H9 (cell line): Measurements from ENCODE around the gene ZRANB3. TPM values are rescaled to one million over a fixed set of nuclear protein-coding genes. Genes with fewer than 3 reads are reported as not detected.

ENCODE experiments used
- DNase-seq: peaks from one replicate; pipeline ENCODE4 v3.0.0-alpha.2; 2017
- H2AFZ ChIP-seq: one replicate; pipeline ENCODE4 v1.6.1; 2013; ENCODE audit warnings: mild to moderate bottlenecking, low read length, control low read depth, moderate library complexity
- H2AK5ac ChIP-seq: 2 replicates; pipeline ENCODE4 v1.6.1; 2013; ENCODE audit warnings: low read length, control low read depth, mixed read lengths; ENCODE audit not compliant: insufficient read length
- H2BK120ac ChIP-seq: one replicate; pipeline ENCODE4 v1.6.1; 2013; ENCODE audit warnings: low read depth, mild to moderate bottlenecking, low read length, control low read depth, inconsistent platforms; ENCODE audit not compliant: poor library complexity, severe bottlenecking
- H2BK12ac ChIP-seq: 2 replicates; pipeline ENCODE4 v1.6.1; 2013; ENCODE audit warnings: low read length, control low read depth, mixed read lengths, low read depth; ENCODE audit not compliant: insufficient read length
- H2BK15ac ChIP-seq: 2 replicates; pipeline ENCODE4 v1.6.1; 2013; ENCODE audit warnings: low read depth, low read length, control low read depth
- H2BK20ac ChIP-seq: one replicate; pipeline ENCODE4 v1.6.1; 2013; ENCODE audit warnings: low read depth, mild to moderate bottlenecking, low read length, control low read depth, inconsistent platforms; ENCODE audit not compliant: poor library complexity, severe bottlenecking
- H2BK5ac ChIP-seq: 2 replicates; pipeline ENCODE4 v1.6.1; 2013; ENCODE audit warnings: low read length, control low read depth, mixed read lengths; ENCODE audit not compliant: insufficient read length
- H3K14ac ChIP-seq: 2 replicates; pipeline ENCODE4 v1.6.1; 2013; ENCODE audit warnings: low read length, control low read depth; ENCODE audit not compliant: insufficient read depth
- H3K18ac ChIP-seq: 2 replicates; pipeline ENCODE4 v1.6.1; 2013; ENCODE audit warnings: low read depth, mild to moderate bottlenecking, mixed read lengths, low read length, control low read depth; ENCODE audit not compliant: insufficient read length
- H3K23ac ChIP-seq: 2 replicates; pipeline ENCODE4 v1.6.1; 2013; ENCODE audit warnings: low read length, control low read depth, mixed read lengths, low read depth; ENCODE audit not compliant: insufficient read length
- H3K23me2 ChIP-seq: 2 replicates; pipeline ENCODE4 v1.6.1; 2013; ENCODE audit warnings: low read depth, mild to moderate bottlenecking, mixed read lengths, low read length, control low read depth; ENCODE audit not compliant: insufficient read length, poor library complexity, severe bottlenecking
- H3K27ac ChIP-seq: 2 replicates; pipeline ENCODE4 v1.5.1; 2013; ENCODE audit warnings: low read length, control low read depth, mixed read lengths, low read depth; ENCODE audit not compliant: insufficient read length
- H3K27me3 ChIP-seq: 2 replicates; pipeline ENCODE4 v1.6.1; 2013; ENCODE audit warnings: low read length, control low read depth, inconsistent platforms; ENCODE audit not compliant: insufficient read depth
- H3K4ac ChIP-seq: 2 replicates; pipeline ENCODE4 v1.6.1; 2013; ENCODE audit warnings: low read depth, mild to moderate bottlenecking, control low read depth, inconsistent platforms, low read length, moderate library complexity
- H3K4me1 ChIP-seq: 2 replicates; pipeline ENCODE4 v1.6.1; 2013; ENCODE audit warnings: low read length, control low read depth, inconsistent platforms; ENCODE audit not compliant: insufficient read depth
- H3K4me2 ChIP-seq: 2 replicates; pipeline ENCODE4 v1.6.1; 2013; ENCODE audit warnings: low read length, control low read depth, mixed read lengths; ENCODE audit not compliant: insufficient read length, insufficient read depth
- H3K56ac ChIP-seq: 2 replicates; pipeline ENCODE4 v1.6.1; 2013; ENCODE audit warnings: low read depth, mild to moderate bottlenecking, mixed read lengths, low read length, control low read depth; ENCODE audit not compliant: insufficient read length
- H3K79me1 ChIP-seq: 2 replicates; pipeline ENCODE4 v1.6.1; 2013; ENCODE audit warnings: low read depth, mild to moderate bottlenecking, moderate library complexity, low read length, control low read depth, inconsistent platforms; ENCODE audit not compliant: insufficient read depth, poor library complexity, severe bottlenecking
- H3K79me2 ChIP-seq: 2 replicates; pipeline ENCODE4 v1.6.1; 2013; ENCODE audit warnings: low read length, control low read depth, inconsistent platforms; ENCODE audit not compliant: insufficient read depth
- H3K9ac ChIP-seq: 2 replicates; pipeline ENCODE4 v1.6.1; 2013; ENCODE audit warnings: low read length, control low read depth, mixed read lengths; ENCODE audit not compliant: insufficient read length; ENCODE audit errors: extremely low read depth
- H3K9me3 ChIP-seq: one replicate; pipeline ENCODE4 v1.6.1; 2013; ENCODE audit warnings: low read depth, low read length, inconsistent platforms; ENCODE audit not compliant: control insufficient read depth
- H3T11ph ChIP-seq: one replicate; pipeline ENCODE4 v1.6.1; 2013; ENCODE audit warnings: mild to moderate bottlenecking, low read length, control low read depth, inconsistent platforms
- H4K20me1 ChIP-seq: one replicate; pipeline ENCODE4 v1.6.1; 2013; ENCODE audit not compliant: control insufficient read depth, insufficient read length, insufficient read depth
- H4K5ac ChIP-seq: 2 replicates; pipeline ENCODE4 v1.6.1; 2013; ENCODE audit warnings: low read depth, mild to moderate bottlenecking, mixed read lengths, low read length, control low read depth; ENCODE audit not compliant: insufficient read length
- H4K8ac ChIP-seq: replicated peaks from 2 replicates; pipeline ENCODE4 v1.6.1; 2013; ENCODE audit warnings: low read length, control low read depth, mixed read lengths, low read depth; ENCODE audit not compliant: insufficient read length
- H4K91ac ChIP-seq: 2 replicates; pipeline ENCODE4 v1.6.1; 2013; ENCODE audit warnings: low read depth, mild to moderate bottlenecking, moderate library complexity, mixed read lengths, low read length, control low read depth; ENCODE audit not compliant: insufficient read length
- H3K27ac Mint-ChIP-seq, 3 experiments: 2 replicates in 2 of 3; 3 replicates in 1 of 3; pipeline ENCODE4 v1.8.0; 2020 to 2021; ENCODE audit warnings: mixed read lengths in 3 of 3, mild to moderate bottlenecking in 1 of 3, moderate library complexity in 1 of 3
- H3K27me3 Mint-ChIP-seq: 2 replicates; pipeline ENCODE4 v1.8.0; 2021; ENCODE audit warnings: low read depth, mild to moderate bottlenecking, moderate library complexity, mixed read lengths
- H3K36me3 Mint-ChIP-seq, 3 experiments: 2 replicates in 2 of 3; 3 replicates in 1 of 3; pipeline ENCODE4 v1.8.0; 2020 to 2021; ENCODE audit warnings: low read depth in 3 of 3, mixed read lengths in 3 of 3; ENCODE audit not compliant: insufficient read depth in 1 of 3
- H3K4me1 Mint-ChIP-seq, 2 experiments: 2 replicates each; pipeline ENCODE4 v1.8.0; 2020; ENCODE audit warnings: mixed read lengths in 2 of 2
- H3K4me3 Mint-ChIP-seq, 2 experiments: 2 replicates in 1 of 2; 3 replicates in 1 of 2; pipeline ENCODE4 v1.8.0; 2020 to 2021; ENCODE audit warnings: mild to moderate bottlenecking in 2 of 2, mixed read lengths in 2 of 2, moderate library complexity in 1 of 2
- H3K9me3 Mint-ChIP-seq, 2 experiments: 2 replicates in 1 of 2; 3 replicates in 1 of 2; pipeline ENCODE4 v1.8.0; 2020; ENCODE audit warnings: mild to moderate bottlenecking in 2 of 2, mixed read lengths in 2 of 2, moderate library complexity in 1 of 2
- WGBS: extraction: QIAGEN DNeasy Blood & Tissue Kit; methylation state at CpG from one replicate; pipeline ENCODE4 v1.1.7; 2013; ENCODE audit warnings: missing lambda C conversion rate, low lambda C conversion rate, mixed read lengths; ENCODE audit not compliant: insufficient read length; ENCODE audit errors: extremely low coverage; 5-methylcytosine and 5-hydroxymethylcytosine counted together
- total RNA-seq: library from RNA; stranded (reverse); gene quantifications from 2 replicates; pipeline ENCODE4 v1.2.1, GENCODE V29; 2021
- TF ChIP-seq, protein P1 (sequence below): fragments of 200-600 bp; sonication (generic); conservative IDR thresholded peaks from 3 replicates; pipeline ENCODE4 v1.8.0; 2021; ENCODE audit warnings: antibody characterized with exemption, mild to moderate bottlenecking

ZRANB3 gene
- total RNA-seq, 1 experiment from 2014 or later: 16.7 TPM

DNA sequence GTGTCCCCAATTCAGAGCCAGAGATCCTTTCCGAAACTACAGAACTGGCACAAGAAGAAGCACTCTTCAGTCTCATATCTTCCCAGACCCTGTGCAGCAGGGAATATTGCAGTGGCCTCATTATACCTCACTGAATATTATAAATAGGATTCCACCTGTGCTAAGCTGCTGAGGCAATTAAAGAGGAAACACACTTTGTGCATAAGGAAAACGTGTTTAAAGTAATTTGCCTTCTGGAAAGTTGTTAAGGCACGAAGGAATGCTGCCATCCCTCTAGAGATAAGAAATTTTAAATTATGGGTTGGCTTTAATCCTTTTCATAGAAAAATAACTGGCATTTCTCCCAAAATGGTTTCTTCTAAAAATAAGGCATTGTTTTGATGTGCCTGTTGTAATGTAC lies 245.6 kb downstream of the ZRANB3 start:
- WGBS: no CpG with 5 or more reads among the region's 3 CpGs

More for the DNA sequence above, 245.6 kb downstream of the ZRANB3 start:
- Mint-ChIP-seq H3K36me3 (peaks cover 4 to 13% (median 6%) of the 10 kb centered on the region in 3 experiments; a peak in 4 of 7 replicates), H3K9me3 (peaks cover 8 to 23% of the 10 kb centered on the region in 2 experiments; a peak in 3 of 5 replicates), H3K4me3 (no peak overlapping the region), H3K27ac (no peak overlapping the region), H3K27me3 (no peaks in the 10 kb centered on the region), H3K4me1 (no peaks in the 10 kb centered on the region; a peak in 1 of 4 replicates)
- Histone ChIP-seq H3K23me2 (no peaks in the 10 kb centered on the region), H4K91ac (no peak overlapping the region), H2BK12ac (no peak overlapping the region), H3K4me2 (no peak overlapping the region), H2BK15ac (no peak overlapping the region), H3K4ac (no peak overlapping the region), H4K20me1 (no peaks in the 10 kb centered on the region), H3K9me3 (no peaks in the 10 kb centered on the region), H3K79me1 (no peaks in the 10 kb centered on the region), H2BK5ac (no peak overlapping the region), H3K18ac (no peak overlapping the region), H3T11ph (no peak overlapping the region), H2BK120ac (no peak overlapping the region), H3K9ac (no peak overlapping the region), H3K27me3 (no peaks in the 10 kb centered on the region), H3K14ac (no peak overlapping the region), H3K4me1 (no peaks in the 10 kb centered on the region), H3K23ac (no peak overlapping the region), H4K8ac (no peak overlapping the region), H4K5ac (no peak overlapping the region), H3K27ac (no peak overlapping the region), H2AK5ac (no peak overlapping the region), H2AFZ (no peak overlapping the region), H2BK20ac (no peak overlapping the region), H3K79me2 (no peaks in the 10 kb centered on the region), H3K56ac (no peak overlapping the region)
- DNase-seq: no peak
- TF ChIP-seq, protein P1, sequence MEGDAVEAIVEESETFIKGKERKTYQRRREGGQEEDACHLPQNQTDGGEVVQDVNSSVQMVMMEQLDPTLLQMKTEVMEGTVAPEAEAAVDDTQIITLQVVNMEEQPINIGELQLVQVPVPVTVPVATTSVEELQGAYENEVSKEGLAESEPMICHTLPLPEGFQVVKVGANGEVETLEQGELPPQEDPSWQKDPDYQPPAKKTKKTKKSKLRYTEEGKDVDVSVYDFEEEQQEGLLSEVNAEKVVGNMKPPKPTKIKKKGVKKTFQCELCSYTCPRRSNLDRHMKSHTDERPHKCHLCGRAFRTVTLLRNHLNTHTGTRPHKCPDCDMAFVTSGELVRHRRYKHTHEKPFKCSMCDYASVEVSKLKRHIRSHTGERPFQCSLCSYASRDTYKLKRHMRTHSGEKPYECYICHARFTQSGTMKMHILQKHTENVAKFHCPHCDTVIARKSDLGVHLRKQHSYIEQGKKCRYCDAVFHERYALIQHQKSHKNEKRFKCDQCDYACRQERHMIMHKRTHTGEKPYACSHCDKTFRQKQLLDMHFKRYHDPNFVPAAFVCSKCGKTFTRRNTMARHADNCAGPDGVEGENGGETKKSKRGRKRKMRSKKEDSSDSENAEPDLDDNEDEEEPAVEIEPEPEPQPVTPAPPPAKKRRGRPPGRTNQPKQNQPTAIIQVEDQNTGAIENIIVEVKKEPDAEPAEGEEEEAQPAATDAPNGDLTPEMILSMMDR: no peak
